Spinal cord (tissue), 10 donors: ENCODE results near the gene PARP4. TPM values are rescaled to one million over a fixed set of nuclear protein-coding genes. Genes with fewer than 3 reads are reported as not detected.

Experiments used
- DNase-seq, 6 donors: peaks; one replicate each; pipeline versions ENCODE4 v3.0.0 to v3.0.0-alpha.2; 2013 to 2015; ENCODE audit warnings: low spot score in 6 of 6, low read depth in 4 of 6
- H3K27ac ChIP-seq: one replicate; pipeline ENCODE4 v1.5.1; 2013; ENCODE audit warnings: low read depth, low read length, control low read depth
- H3K27me3 ChIP-seq: one replicate; pipeline ENCODE4 v1.6.1; 2013; ENCODE audit warnings: low read length; ENCODE audit not compliant: control insufficient read depth, insufficient read depth
- H3K36me3 ChIP-seq: one replicate; pipeline ENCODE4 v1.6.1; 2013; ENCODE audit warnings: low read length; ENCODE audit not compliant: control insufficient read depth, insufficient read depth
- H3K4me1 ChIP-seq: one replicate; pipeline ENCODE4 v1.6.1; 2013; ENCODE audit warnings: low read length; ENCODE audit not compliant: control insufficient read depth, insufficient read depth
- H3K4me3 ChIP-seq: one replicate; pipeline ENCODE4 v1.5.1; 2013; ENCODE audit warnings: low read depth, low read length, control low read depth
- H3K9me3 ChIP-seq: one replicate; pipeline ENCODE4 v1.6.1; 2013; ENCODE audit warnings: low read length; ENCODE audit not compliant: control insufficient read depth, insufficient read depth
- WGBS: methylation state at CpG from one replicate; pipeline ENCODE4 v1.1.5; 2013; ENCODE audit warnings: missing lambda C conversion rate; ENCODE audit not compliant: insufficient coverage; 5-methylcytosine and 5-hydroxymethylcytosine counted together
- polyA plus RNA-seq, 2 donors: library from polyadenylated mRNA; unstranded; fragments of 120-200 nt; gene quantifications; one replicate each; pipeline ENCODE4 v1.2.1, GENCODE V29; 2013; ENCODE audit not compliant: insufficient read length in 2 of 2
- total RNA-seq, 2 donors: library from RNA; depleted of rRNA in 1 of 2; stranded (reverse); fragments of 120-200 nt in 1 of 2; fragments of >200 nt in 1 of 2; gene quantifications; one replicate each; pipeline versions ENCODE4 v1.2.3 to v1.2.4, GENCODE V29; 2013 to 2014
- donor health status: healthy.

The PARP4 gene
- total and polyA plus RNA-seq, 4 donors, result 19.6 to 43.5 (median 27.6) TPM

DNA sequence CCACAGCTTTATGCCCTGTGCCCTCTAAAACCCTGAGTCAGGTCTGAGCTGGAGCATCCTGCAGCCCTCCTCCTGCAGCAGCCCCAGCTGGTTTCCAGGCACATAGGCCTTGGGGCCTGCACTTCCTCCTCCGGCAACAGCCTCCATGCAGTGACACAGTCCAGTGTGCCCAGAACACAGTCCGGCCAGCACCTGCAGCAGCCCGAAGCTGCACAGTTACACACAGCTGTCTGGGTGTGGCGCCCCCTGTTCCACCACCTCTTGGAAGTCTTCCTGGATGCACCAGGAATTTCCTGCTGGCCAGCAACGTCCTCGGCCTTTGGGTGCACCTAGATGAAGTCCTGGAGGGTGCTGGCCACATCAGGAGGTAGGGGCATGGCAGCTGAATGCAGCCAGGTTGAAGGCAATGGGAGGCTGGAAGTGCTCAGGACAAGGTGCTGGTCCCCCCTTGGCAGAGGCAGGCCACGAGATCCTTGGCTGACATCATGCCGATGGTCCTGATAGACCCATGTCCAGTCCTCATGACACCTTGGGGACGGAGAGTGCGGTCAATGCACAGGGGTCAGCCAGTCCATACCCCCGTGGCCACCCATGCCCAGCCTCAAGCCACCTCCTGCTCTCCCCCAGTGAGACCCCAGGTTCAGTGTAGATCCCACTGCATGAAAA lies 27.1 kb upstream of the PARP4 start:
- peaks cover 14% of the 10 kb centered on the region for H3K27me3 ChIP-seq
- 90% methylated on average over 11 of the region's 11 CpGs for WGBS
- H3K4me1 ChIP-seq, result peaks cover 15% of the 10 kb centered on the region

DNA sequence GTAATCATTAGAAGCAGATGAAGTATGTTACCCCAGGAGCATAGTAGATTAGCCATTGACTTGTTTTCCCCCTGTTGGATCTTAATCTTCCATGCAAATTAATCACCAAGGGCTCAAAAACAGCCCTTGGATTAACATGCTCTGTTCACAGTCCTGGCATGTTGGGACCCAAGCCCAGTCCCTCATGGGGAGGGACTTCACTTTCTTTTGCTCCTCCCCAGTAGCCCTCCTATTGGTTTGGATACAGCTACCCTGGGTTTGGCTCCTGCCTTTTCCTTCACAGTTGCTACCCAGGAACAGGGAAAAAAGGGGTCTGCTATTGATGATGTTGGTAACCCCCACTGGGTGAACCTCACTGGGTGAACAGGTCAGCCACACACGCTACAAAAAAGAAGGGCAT lies 16.9 kb upstream of the PARP4 start:
- H3K27me3 ChIP-seq, result no peaks in the 10 kb centered on the region
- no peaks in the 10 kb centered on the region for H3K9me3 ChIP-seq
- no peaks in the 10 kb centered on the region for H3K4me1 ChIP-seq
- H3K4me3 ChIP-seq, result no peak overlapping the region
- H3K36me3 ChIP-seq, result no peaks in the 10 kb centered on the region
- no peak overlapping the region for H3K27ac ChIP-seq
- no peak for DNase-seq
- no CpG with 5 or more reads among the region's 1 CpG for WGBS

More for the DNA sequence above, 27.1 kb upstream of the PARP4 start:
- Histone ChIP-seq H3K27ac (no peak overlapping the region), H3K4me3 (no peak overlapping the region), H3K9me3 (no peaks in the 10 kb centered on the region), H3K36me3 (no peaks in the 10 kb centered on the region)
- DNase-seq, result no peak

DNA sequence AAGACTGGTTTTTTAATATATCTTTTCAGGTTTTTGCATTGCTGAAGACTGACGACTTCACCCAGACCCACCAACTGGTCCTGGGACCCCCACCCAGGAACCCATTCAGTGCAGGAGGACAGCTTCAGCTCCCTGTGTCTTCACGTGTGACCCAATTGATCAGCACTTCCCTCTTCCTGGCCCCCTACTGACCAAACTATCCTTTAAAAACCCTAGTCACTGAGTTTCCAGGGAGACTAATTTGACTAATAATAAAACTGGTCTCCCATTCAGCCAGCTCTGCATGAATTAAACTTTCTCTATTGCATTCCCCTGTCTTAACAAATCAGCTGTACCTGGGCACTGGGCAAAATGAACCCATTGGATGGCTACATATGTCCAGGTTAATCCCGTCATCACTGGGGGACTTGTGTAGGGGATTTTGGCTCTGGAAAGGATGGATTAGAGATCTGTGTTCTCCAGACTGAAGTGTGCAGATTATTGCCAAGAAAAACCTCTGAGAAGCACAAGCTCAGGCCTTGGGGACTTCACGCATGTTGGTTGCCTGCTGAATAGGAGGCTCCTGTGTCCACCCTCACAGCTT lies 16.3 kb upstream of the PARP4 start:
- H3K4me1 ChIP-seq, result no peaks in the 10 kb centered on the region
- H3K4me3 ChIP-seq, result no peak overlapping the region
- WGBS, result 79% methylated on average over 4 of the region's 4 CpGs
- no peak overlapping the region for H3K27ac ChIP-seq
- H3K9me3 ChIP-seq, result no peaks in the 10 kb centered on the region
- no peaks in the 10 kb centered on the region for H3K36me3 ChIP-seq
- H3K27me3 ChIP-seq, result no peaks in the 10 kb centered on the region
- no peak for DNase-seq

DNA sequence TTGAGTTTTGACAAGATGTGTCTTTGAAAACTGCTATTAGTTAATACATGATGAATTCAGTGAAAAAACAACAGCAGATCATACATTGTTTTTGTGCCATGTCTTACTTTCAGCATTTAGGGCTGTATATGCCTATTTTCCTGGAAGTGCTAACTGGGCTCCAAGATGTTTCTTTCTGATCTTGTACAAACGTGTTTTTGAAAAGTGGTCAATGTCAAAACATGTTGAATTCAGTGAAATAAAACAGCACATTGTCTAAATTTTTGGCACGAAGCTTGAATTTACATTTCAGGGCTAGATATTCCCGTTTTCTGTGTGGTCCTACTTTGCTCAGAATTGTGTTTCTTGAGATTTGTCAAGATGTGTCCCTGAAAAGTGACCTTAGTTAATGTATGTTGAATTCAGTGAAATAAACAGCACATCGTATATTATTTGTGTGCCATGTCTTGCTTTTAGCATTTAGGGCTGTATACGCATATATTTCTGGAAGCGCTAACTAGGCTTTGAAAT lies 14.7 kb upstream of the PARP4 start:
- Histone ChIP-seq H3K27me3 (no peaks in the 10 kb centered on the region), H3K27ac (no peak overlapping the region), H3K9me3 (no peaks in the 10 kb centered on the region), H3K4me3 (no peak overlapping the region), H3K4me1 (no peaks in the 10 kb centered on the region), H3K36me3 (no peaks in the 10 kb centered on the region)
- DNase-seq, result peak in 1 of 6 donors; percentile 25
- WGBS, result 84% methylated on average over 6 of the region's 6 CpGs

DNA sequence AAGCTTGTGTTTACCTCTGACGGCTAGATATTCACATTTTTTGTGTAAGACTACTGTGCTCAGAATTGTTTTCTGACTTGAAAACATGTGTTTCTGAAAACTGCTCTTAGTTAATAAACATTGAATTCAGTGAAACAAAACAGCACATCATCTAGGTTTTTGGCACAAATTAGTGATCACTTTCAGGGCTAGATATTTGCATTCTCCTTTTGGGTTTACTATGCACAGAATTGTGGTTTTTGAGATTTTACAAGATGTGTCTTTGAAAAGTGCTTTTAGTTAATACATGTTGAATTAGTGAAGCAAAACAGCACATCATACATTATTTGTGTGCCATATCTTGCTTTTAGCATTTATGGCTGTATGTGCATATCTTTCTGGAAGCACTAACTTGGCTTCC lies 8.2 kb upstream of the PARP4 start:
- Histone ChIP-seq H3K4me3 (no peak overlapping the region), H3K4me1 (no peaks in the 10 kb centered on the region), H3K27ac (no peak overlapping the region), H3K36me3 (no peaks in the 10 kb centered on the region), H3K27me3 (no peaks in the 10 kb centered on the region), H3K9me3 (no peaks in the 10 kb centered on the region)
- no peak for DNase-seq
- WGBS, result no CpG with 5 or more reads among the region's 1 CpG

DNA sequence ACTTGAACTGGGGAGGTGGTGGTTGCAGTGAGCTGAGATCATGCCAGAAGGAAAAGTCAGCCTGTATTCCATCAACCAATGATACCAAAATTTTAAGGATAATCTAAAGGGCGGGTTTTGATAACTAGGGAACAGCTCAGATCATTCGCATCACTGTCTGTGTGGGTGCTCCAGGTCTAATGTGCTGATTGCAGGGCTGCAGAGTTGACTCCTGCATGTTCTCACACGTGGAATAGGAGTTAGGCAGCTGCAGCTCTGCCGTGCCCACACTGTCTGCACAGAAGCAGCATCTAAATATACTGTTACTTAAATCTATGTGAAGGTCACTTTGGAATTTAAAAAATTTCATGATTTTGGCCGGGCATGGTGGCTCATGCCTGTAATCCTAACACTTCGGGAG lies 4.3 kb upstream of the PARP4 start:
- whole genome bisulfite sequencing, result 100% methylated on average over 1 of the region's 6 CpGs
- Histone ChIP-seq H3K27ac (no peak overlapping the region), H3K4me3 (no peak overlapping the region), H3K36me3 (no peaks in the 10 kb centered on the region), H3K9me3 (no peaks in the 10 kb centered on the region), H3K27me3 (no peaks in the 10 kb centered on the region), H3K4me1 (no peaks in the 10 kb centered on the region)
- no peak for DNase-seq

DNA sequence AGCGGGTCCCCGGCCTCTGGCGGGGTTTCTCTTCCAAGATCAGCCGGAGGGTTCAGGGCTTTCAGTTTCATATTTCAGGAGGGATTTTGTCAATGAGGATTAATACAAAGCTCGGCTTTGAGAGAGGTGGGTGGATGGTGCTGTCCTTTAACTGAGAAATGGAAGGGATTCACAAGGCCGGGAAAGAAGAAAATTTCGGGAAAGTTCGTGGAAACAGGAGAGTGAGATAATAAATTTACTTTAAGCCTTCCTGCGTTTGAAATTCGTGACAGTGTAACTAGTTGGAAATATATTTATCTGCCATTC lies 283 bp upstream of the PARP4 start:
- H3K36me3 ChIP-seq, result no peaks in the 10 kb centered on the region
- H3K27ac ChIP-seq, result peak overlapping the region; percentile 91
- no peak for DNase-seq
- H3K9me3 ChIP-seq, result no peaks in the 10 kb centered on the region
- 1% methylated on average over 10 of the region's 10 CpGs for WGBS
- peaks cover 4% of the 10 kb centered on the region for H3K4me1 ChIP-seq
- no peaks in the 10 kb centered on the region for H3K27me3 ChIP-seq
- H3K4me3 ChIP-seq, result peak overlapping the region; percentile 88

DNA sequence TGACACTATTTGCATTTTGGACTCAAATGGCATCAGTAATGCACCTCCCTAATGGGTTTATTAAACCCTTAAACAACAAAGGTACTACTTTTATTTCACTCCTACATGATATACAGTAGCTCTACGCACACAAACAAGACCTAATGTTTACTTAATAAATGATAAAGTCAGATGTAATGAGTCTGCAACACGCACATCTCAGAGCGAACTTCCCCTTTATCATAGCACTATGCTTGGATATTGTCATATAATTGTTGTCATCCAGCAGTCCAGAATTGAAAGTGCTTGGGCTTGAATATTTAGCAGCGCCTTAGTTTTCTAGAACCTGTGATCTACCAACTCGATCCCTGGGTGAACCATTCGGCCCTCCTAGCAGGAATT lies 772 bp downstream of the PARP4 start:
- Histone ChIP-seq H3K27ac (peak overlapping the region; percentile 91), H3K4me3 (peak overlapping the region; percentile 88), H3K9me3 (no peaks in the 10 kb centered on the region), H3K27me3 (no peaks in the 10 kb centered on the region), H3K4me1 (peaks cover 4% of the 10 kb centered on the region), H3K36me3 (peaks cover 6% of the 10 kb centered on the region)
- 29% methylated on average over 3 of the region's 6 CpGs for WGBS
- peak in 1 of 6 donors; percentile 5 for DNase-seq

DNA sequence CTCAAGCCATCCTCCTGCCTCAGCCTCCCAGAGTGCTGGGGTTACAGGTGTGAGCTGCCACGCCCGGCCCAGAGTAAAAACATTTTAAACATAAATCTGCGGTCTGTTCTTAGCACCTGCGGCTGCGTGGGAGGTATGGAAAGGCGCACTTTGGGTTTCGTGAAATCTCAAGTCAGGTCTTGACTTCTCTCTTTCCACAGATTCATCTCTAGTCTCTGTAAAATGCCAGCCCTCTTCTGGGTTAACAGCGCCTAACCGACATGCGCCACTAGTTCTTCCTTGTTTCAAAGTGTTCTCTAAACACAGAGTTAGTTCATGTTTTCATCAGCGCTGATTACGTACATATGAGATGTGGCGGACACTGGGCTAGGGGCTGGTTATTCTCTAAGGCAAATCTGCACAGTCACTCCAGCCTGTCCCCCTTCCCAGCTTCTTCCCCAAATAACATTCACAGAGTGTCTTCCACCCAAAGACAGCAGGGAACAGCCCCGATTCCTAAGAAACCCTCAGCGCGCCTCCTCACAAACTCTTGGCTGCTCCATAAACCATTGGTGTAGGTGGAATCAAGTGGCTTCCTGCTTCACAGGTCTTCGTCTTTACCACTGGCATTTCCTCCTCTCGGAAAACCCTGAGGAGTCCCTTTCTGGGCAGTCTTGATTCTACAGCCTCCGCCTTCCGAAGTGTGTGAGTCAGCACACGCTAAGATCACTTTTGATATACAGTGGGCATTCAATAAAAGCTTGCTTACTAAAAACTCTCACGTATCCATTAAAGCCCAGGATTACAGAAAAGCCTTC lies 1.4 kb downstream of the PARP4 start:
- Histone ChIP-seq H3K4me3 (peak overlapping the region; percentile 88), H3K36me3 (peaks cover 6% of the 10 kb centered on the region), H3K4me1 (peaks cover 4% of the 10 kb centered on the region), H3K9me3 (no peaks in the 10 kb centered on the region), H3K27ac (peak overlapping the region; percentile 91), H3K27me3 (no peaks in the 10 kb centered on the region)
- DNase-seq, result no peak
- WGBS, result 85% methylated on average over 20 of the region's 22 CpGs
